ENCODE measurements around the gene ADORA3. TPM values are rescaled to one million over a fixed set of nuclear protein-coding genes. Genes with fewer than 3 reads are reported as not detected.

Gene ADORA3
- total RNA-seq, 2 donors from 2014 or later: 1.6 to 3.6 TPM

DNA sequence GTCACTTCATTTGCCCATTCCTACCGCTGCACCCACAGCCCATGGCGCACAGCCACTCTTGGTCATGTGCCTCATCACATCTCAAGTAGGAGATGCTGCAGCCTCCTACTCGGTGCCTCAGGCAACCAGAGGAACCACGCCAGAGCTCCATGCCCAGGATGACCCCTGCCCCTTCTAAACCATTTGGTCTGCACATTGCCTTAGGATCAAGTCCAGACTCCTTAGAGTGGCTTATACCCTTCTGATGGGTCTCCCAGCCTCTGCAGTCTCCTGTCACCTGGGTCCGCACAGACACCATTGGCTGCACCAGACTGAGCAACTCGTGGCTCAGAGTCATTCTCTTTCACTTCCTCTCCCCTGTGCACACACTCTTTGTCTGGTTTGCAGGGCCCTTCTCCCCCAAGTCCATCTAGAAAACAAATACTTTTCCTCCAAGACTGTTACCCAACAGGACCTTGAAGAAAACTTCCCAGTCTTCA, 2.2 kb upstream of the ADORA3 start:
- DNase-seq (peak in 1 of 4 donors; percentile 62), ATAC-seq (no peak)
- TF ChIP-seq, protein P1, sequence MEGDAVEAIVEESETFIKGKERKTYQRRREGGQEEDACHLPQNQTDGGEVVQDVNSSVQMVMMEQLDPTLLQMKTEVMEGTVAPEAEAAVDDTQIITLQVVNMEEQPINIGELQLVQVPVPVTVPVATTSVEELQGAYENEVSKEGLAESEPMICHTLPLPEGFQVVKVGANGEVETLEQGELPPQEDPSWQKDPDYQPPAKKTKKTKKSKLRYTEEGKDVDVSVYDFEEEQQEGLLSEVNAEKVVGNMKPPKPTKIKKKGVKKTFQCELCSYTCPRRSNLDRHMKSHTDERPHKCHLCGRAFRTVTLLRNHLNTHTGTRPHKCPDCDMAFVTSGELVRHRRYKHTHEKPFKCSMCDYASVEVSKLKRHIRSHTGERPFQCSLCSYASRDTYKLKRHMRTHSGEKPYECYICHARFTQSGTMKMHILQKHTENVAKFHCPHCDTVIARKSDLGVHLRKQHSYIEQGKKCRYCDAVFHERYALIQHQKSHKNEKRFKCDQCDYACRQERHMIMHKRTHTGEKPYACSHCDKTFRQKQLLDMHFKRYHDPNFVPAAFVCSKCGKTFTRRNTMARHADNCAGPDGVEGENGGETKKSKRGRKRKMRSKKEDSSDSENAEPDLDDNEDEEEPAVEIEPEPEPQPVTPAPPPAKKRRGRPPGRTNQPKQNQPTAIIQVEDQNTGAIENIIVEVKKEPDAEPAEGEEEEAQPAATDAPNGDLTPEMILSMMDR (IDR thresholded peaks at IDR 0.05): no peak
- TF ChIP-seq POLR2A (IDR thresholded peaks at IDR 0.05): peak in 1 of 3 donors; percentile 25
- Histone ChIP-seq H3K4me3 (no peak overlapping the region), H3K27ac (peak overlapping the region in 1 of 4 donors; percentile 68), H3K9me3 (no peaks in the 10 kb centered on the region), H3K36me3 (replicated peaks in 1 of 2; ENCODE audit: insufficient read depth in 1 of 2, low read depth in 2 of 2) (no peaks in the 10 kb centered on the region), H3K4me1 (peaks cover 22% of the 10 kb centered on the region), H3K27me3 (no peaks in the 10 kb centered on the region)
- WGBS, 2 donors: 69 to 83% methylated on average over 6 of the region's 6 CpGs
- intact Hi-C loops (cut with DNase I): loop anchor here (10.0 kb wide), 1 partner anchor 269 kb away; no protein-coding TSS in a partner anchor

DNA sequence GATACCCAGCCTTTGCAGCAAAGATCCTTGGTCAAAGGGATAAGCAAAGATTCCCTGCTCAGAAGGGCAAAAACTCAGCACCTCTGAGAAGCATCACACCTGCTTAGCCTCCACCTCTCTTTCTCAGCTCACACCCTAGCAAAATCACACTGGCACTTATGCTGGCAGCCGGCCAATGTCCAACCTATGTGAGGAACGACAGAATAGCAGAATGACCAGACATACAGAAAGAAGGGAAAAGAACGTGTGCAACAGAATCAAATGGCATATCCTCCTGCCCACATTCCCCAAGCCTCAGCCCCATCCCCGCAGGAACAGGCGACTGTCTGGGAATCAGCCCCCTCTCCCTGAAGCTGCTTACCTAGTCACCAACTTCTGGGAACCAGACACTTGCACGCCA, 664 bp upstream of the ADORA3 start:
- DNase-seq (no peak), ATAC-seq (no peak)
- no peak overlapping the region for H3K4me3 ChIP-seq
- intact Hi-C loops (cut with DNase I): loop anchor here (10.0 kb wide), 1 partner anchor 271 kb away; no protein-coding TSS in a partner anchor
- peak overlapping the region in 1 of 4 donors; percentile 40 for H3K27ac ChIP-seq
- H3K9me3 ChIP-seq: no peaks in the 10 kb centered on the region
- H3K4me1 ChIP-seq: peaks cover 19% of the 10 kb centered on the region
- TF ChIP-seq, protein P1 (IDR thresholded peaks at IDR 0.05): no peak
- no peak for TF ChIP-seq POLR2A (IDR thresholded peaks at IDR 0.05)
- WGBS, 2 donors: 46 to 54% methylated on average over 6 of the region's 6 CpGs
- H3K27me3 ChIP-seq: no peaks in the 10 kb centered on the region
- H3K36me3 ChIP-seq (replicated peaks in 1 of 2; ENCODE audit: insufficient read depth in 1 of 2, low read depth in 2 of 2): no peaks in the 10 kb centered on the region

DNA sequence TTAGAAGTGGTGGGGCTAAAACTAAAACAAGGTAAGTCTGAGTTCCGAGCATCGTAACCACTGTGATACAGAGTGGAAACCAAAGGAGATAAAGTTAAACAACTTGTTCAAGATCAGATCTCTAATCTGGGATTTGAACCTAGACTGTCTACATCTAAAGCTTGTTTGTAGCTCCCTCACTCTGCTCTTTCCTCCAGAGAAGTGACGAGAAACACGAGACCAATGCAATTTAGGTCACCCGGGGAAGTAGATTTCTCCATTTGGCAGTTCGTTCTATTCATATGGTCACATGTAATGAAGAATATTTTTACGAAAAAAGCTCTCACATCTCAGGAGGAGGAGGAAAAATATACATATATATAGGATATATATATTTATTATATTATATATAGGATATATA, 1.8 kb downstream of the ADORA3 start:
- ATAC-seq (no peak), DNase-seq (no peak)
- 56 to 62% methylated on average over 7 of the region's 7 CpGs for WGBS, 2 donors
- H3K36me3 ChIP-seq (replicated peaks in 1 of 2; ENCODE audit: insufficient read depth in 1 of 2, low read depth in 2 of 2): no peaks in the 10 kb centered on the region
- H3K4me1 ChIP-seq: no peaks in the 10 kb centered on the region
- no peak overlapping the region for H3K4me3 ChIP-seq
- no peak overlapping the region for H3K27ac ChIP-seq
- intact Hi-C loops (cut with DNase I): loop anchor here (10.0 kb wide), 1 partner anchor 273 kb away; no protein-coding TSS in a partner anchor
- TF ChIP-seq POLR2A (IDR thresholded peaks at IDR 0.05): peak in 1 of 3 donors; percentile 29
- TF ChIP-seq, protein P1 (IDR thresholded peaks at IDR 0.05): no peak
- H3K9me3 ChIP-seq: no peaks in the 10 kb centered on the region
- no peaks in the 10 kb centered on the region for H3K27me3 ChIP-seq

DNA sequence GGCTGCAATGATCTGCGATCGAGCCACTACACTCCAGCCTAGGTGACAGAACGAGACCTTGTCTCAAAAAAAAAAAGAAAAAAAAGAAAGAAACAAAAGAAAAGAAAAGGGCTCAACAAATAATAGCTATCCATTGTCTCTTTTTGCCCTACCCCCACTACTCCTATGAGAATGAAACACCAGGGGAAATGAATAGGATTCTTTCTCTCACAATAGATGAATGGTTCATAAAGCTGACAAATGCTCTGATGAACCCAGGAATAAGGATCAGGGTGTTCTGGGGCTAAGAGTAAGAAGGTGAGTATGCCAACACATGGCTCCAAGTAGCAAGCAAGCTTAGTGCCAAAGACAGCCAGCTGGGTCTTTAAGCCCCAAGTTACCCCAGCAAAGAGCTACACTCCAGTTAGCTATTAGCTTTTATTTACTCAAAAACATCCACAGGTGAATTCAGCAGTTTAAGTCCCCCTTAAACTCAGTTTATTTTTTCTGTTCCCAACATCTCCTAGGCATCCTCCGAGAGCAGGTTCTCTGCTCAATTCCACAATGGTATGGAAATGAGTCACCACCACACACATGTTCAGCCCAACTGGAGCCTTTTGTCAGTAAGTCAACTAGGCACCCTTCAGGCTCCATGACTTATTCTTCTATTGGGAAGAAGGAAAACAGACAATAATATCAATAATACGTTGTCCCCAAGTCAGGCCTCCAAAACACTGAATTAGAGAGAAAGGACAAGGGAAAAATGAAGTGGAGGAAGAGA, 4.2 kb downstream of the ADORA3 start:
- Histone ChIP-seq H3K27me3 (no peaks in the 10 kb centered on the region), H3K4me3 (no peak overlapping the region), H3K36me3 (replicated peaks in 1 of 2; ENCODE audit: insufficient read depth in 1 of 2, low read depth in 2 of 2) (no peaks in the 10 kb centered on the region), H3K9me3 (no peaks in the 10 kb centered on the region), H3K27ac (no peak overlapping the region), H3K4me1 (no peaks in the 10 kb centered on the region)
- intact Hi-C loops (cut with DNase I): no loop called here
- DNase-seq: no peak
- TF ChIP-seq, protein P1 (IDR thresholded peaks at IDR 0.05): no peak
- TF ChIP-seq POLR2A (IDR thresholded peaks at IDR 0.05): no peak
- no peak for ATAC-seq
- WGBS, 2 donors: 87 to 89% methylated on average over 5 of the region's 5 CpGs
